ENCODE measurements around the gene CRLF1.

The CRLF1 gene

GRCh38 chr19:18562086-18562485, 44.5 kb downstream of the CRLF1 start:
- Histone ChIP-seq H3K4me1 (ENCODE audit: control insufficient read depth, insufficient read depth, low read length) (no peaks in the 10 kb centered on the region), H3K9me3 (ENCODE audit: control insufficient read depth, insufficient read depth, low read depth, low read length) (no peaks in the 10 kb centered on the region), H3K9ac (ENCODE audit: low read length) (no peak overlapping the region), H3K27me3 (ENCODE audit: control insufficient read depth, insufficient read depth, low read length) (no peaks in the 10 kb centered on the region), H3K36me3 (ENCODE audit: control insufficient read depth, insufficient read depth, low read length) (peaks cover 57% of the 10 kb centered on the region), H3K27ac (ENCODE audit: low read depth, low read length) (no peak overlapping the region), H3K4me3 (ENCODE audit: low read depth, low read length) (no peak overlapping the region)

- no peaks in the 10 kb centered on the region for H3K4me1 ChIP-seq (ENCODE audit: control insufficient read depth, insufficient read depth, low read length)
- H3K9me3 ChIP-seq (ENCODE audit: control insufficient read depth, insufficient read depth, low read depth, low read length), result no peaks in the 10 kb centered on the region
- no peak overlapping the region for H3K4me3 ChIP-seq (ENCODE audit: low read depth, low read length)
- no peaks in the 10 kb centered on the region for H3K27me3 ChIP-seq (ENCODE audit: control insufficient read depth, insufficient read depth, low read length)
- no peak overlapping the region for H3K27ac ChIP-seq (ENCODE audit: low read depth, low read length)
- no peak overlapping the region for H3K9ac ChIP-seq (ENCODE audit: low read length)
- peaks cover 34% of the 10 kb centered on the region for H3K36me3 ChIP-seq (ENCODE audit: control insufficient read depth, insufficient read depth, low read length)
These were observed 46.9 kb downstream of the CRLF1 start for GRCh38 chr19:18559685-18560084.

- no peaks in the 10 kb centered on the region for H3K4me1 ChIP-seq (ENCODE audit: control insufficient read depth, insufficient read depth, low read length)
- peaks cover 23% of the 10 kb centered on the region for H3K36me3 ChIP-seq (ENCODE audit: control insufficient read depth, insufficient read depth, low read length)
- no peak overlapping the region for H3K27ac ChIP-seq (ENCODE audit: low read depth, low read length)
- H3K27me3 ChIP-seq (ENCODE audit: control insufficient read depth, insufficient read depth, low read length), result no peaks in the 10 kb centered on the region
- H3K9ac ChIP-seq (ENCODE audit: low read length), result peak overlapping the region; percentile 78
- H3K9me3 ChIP-seq (ENCODE audit: control insufficient read depth, insufficient read depth, low read depth, low read length), result no peaks in the 10 kb centered on the region
- H3K4me3 ChIP-seq (ENCODE audit: low read depth, low read length), result peak overlapping the region; percentile 75
These were observed 48.0 kb downstream of the CRLF1 start for GRCh38 chr19:18558604-18559003.

- Histone ChIP-seq H3K9ac (ENCODE audit: low read length) (peak overlapping the region; percentile 78), H3K4me3 (ENCODE audit: low read depth, low read length) (peak overlapping the region; percentile 75), H3K36me3 (ENCODE audit: control insufficient read depth, insufficient read depth, low read length) (peaks cover 19% of the 10 kb centered on the region), H3K4me1 (ENCODE audit: control insufficient read depth, insufficient read depth, low read length) (no peaks in the 10 kb centered on the region), H3K27me3 (ENCODE audit: control insufficient read depth, insufficient read depth, low read length) (no peaks in the 10 kb centered on the region), H3K9me3 (ENCODE audit: control insufficient read depth, insufficient read depth, low read depth, low read length) (no peaks in the 10 kb centered on the region), H3K27ac (ENCODE audit: low read depth, low read length) (peak overlapping the region; percentile 36; the same call in 1 of the 2 replicates)
These were observed 48.4 kb downstream of the CRLF1 start for GRCh38 chr19:18558202-18558555.

- peak within 1 kb of the TSS; percentile 36; the same call in 1 of the 2 replicates for H3K27ac ChIP-seq (ENCODE audit: low read depth, low read length)
- peak within 1 kb of the TSS; percentile 78 for H3K9ac ChIP-seq (ENCODE audit: low read length)
- peaks cover 13% of the 10 kb centered on the region for H3K36me3 ChIP-seq (ENCODE audit: control insufficient read depth, insufficient read depth, low read length)
- H3K4me3 ChIP-seq (ENCODE audit: low read depth, low read length), result peak within 1 kb of the TSS; percentile 75
- H3K9me3 ChIP-seq (ENCODE audit: control insufficient read depth, insufficient read depth, low read depth, low read length), result no peaks in the 10 kb centered on the region
- no peaks in the 10 kb centered on the region for H3K4me1 ChIP-seq (ENCODE audit: control insufficient read depth, insufficient read depth, low read length)
- H3K27me3 ChIP-seq (ENCODE audit: control insufficient read depth, insufficient read depth, low read length), result no peaks in the 10 kb centered on the region
These were observed 49.0 kb downstream of the CRLF1 start, which contains the start of gene KXD1 for GRCh38 chr19:18557411-18558201. Gene KXD1 (plus strand): TSS chr19:18557870. CDS start chr19:18562057, 4,187 bp downstream.

- Histone ChIP-seq H3K27ac (ENCODE audit: low read depth, low read length) (no peak overlapping the region), H3K4me3 (ENCODE audit: low read depth, low read length) (no peak overlapping the region), H3K36me3 (ENCODE audit: control insufficient read depth, insufficient read depth, low read length) (no peaks in the 10 kb centered on the region), H3K9me3 (ENCODE audit: control insufficient read depth, insufficient read depth, low read depth, low read length) (no peaks in the 10 kb centered on the region), H3K9ac (ENCODE audit: low read length) (no peak overlapping the region), H3K27me3 (ENCODE audit: control insufficient read depth, insufficient read depth, low read length) (no peaks in the 10 kb centered on the region), H3K4me1 (ENCODE audit: control insufficient read depth, insufficient read depth, low read length) (no peaks in the 10 kb centered on the region)
These were observed 55.0 kb downstream of the CRLF1 start for GRCh38 chr19:18551631-18552030.

- no peak overlapping the region for H3K27ac ChIP-seq (ENCODE audit: low read depth, low read length)
- H3K9ac ChIP-seq (ENCODE audit: low read length), result no peak overlapping the region
- H3K4me3 ChIP-seq (ENCODE audit: low read depth, low read length), result peak overlapping the region; percentile 76
- H3K27me3 ChIP-seq (ENCODE audit: control insufficient read depth, insufficient read depth, low read length), result no peaks in the 10 kb centered on the region
- peaks cover 6% of the 10 kb centered on the region for H3K4me1 ChIP-seq (ENCODE audit: control insufficient read depth, insufficient read depth, low read length)
- H3K9me3 ChIP-seq (ENCODE audit: control insufficient read depth, insufficient read depth, low read depth, low read length), result no peaks in the 10 kb centered on the region
- peaks cover 31% of the 10 kb centered on the region for H3K36me3 ChIP-seq (ENCODE audit: control insufficient read depth, insufficient read depth, low read length)
These were observed 62.7 kb downstream of the CRLF1 start for GRCh38 chr19:18543814-18544475.

Measured in HUES6 (cell line).